ENCODE data around the gene CLEC2B.

DNA sequence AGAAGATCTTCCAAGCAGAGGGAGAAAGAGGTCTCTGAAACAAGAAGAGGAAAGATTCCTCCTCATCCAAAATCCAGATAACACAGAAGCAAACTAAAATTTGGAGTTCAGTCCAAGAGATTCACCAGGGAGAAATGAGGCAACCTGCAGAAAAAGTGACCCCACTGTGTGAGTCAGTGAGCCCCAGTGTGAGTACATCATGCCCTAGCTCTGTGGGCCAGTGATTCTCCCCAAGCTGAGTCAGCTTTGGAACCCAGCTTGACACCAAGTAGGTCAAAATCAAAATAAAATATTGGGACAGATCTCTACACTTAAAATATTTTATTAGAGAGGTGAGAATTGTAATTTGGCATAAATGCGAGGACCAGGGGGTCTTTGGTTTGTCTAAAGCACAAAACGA is 17.2 kb downstream of the CLEC2B start:
- TF ChIP-seq POLR2AphosphoS5 (IDR thresholded peaks at IDR 0.05), result no peak
- TF ChIP-seq, protein P1, sequence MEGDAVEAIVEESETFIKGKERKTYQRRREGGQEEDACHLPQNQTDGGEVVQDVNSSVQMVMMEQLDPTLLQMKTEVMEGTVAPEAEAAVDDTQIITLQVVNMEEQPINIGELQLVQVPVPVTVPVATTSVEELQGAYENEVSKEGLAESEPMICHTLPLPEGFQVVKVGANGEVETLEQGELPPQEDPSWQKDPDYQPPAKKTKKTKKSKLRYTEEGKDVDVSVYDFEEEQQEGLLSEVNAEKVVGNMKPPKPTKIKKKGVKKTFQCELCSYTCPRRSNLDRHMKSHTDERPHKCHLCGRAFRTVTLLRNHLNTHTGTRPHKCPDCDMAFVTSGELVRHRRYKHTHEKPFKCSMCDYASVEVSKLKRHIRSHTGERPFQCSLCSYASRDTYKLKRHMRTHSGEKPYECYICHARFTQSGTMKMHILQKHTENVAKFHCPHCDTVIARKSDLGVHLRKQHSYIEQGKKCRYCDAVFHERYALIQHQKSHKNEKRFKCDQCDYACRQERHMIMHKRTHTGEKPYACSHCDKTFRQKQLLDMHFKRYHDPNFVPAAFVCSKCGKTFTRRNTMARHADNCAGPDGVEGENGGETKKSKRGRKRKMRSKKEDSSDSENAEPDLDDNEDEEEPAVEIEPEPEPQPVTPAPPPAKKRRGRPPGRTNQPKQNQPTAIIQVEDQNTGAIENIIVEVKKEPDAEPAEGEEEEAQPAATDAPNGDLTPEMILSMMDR (IDR thresholded peaks at IDR 0.05), result no peak
- no peak for TF ChIP-seq POLR2A (IDR thresholded peaks at IDR 0.05)
